Panc1 (cell line): ENCODE measurements around the gene CDYL2.

Source experiments
- POLR2AphosphoS5 ChIP-seq: IDR thresholded peaks from 2 replicates; pipeline ENCODE4 v1.6.1; 2012; ENCODE audit warnings: mild to moderate bottlenecking, low read depth, low read length, moderate library complexity
- SIN3A ChIP-seq: IDR thresholded peaks from 2 replicates; pipeline ENCODE4 v1.6.1; 2012; ENCODE audit warnings: low read depth, mild to moderate bottlenecking, low read length, moderate library complexity, borderline replicate concordance; ENCODE audit not compliant: insufficient read depth
- TCF7L2 ChIP-seq: IDR thresholded peaks from 2 replicates; pipeline ENCODE4 v1.6.1; 2011; ENCODE audit warnings: mild to moderate bottlenecking, low read depth, low read length, inconsistent platforms
- TF ChIP-seq, protein P1 (sequence below): fragments of 450-650 bp; IDR thresholded peaks from 2 replicates; pipeline ENCODE4 v1.5.1; 2017; ENCODE audit warnings: mild to moderate bottlenecking

DNA sequence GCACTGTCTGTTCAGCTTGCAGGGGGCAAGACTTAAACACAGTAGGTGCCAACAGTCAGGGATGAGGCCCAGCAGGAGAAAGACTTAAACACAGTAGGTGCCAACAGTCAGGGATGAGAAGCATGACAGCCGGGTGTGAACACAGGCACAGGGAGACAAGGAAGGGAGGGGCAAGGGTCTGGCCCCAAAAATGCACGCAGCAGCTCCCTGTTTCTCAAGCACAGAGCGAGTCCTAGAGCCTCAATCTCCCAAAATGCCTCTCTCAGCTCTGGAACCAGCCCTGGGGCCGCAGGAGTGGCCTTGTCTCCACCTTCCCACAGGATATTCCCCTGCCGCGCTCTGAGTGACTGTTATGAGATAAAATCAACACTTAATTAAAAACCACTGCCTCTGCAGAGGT, 197.2 kb downstream of the CDYL2 start:
- TF ChIP-seq, protein P1, sequence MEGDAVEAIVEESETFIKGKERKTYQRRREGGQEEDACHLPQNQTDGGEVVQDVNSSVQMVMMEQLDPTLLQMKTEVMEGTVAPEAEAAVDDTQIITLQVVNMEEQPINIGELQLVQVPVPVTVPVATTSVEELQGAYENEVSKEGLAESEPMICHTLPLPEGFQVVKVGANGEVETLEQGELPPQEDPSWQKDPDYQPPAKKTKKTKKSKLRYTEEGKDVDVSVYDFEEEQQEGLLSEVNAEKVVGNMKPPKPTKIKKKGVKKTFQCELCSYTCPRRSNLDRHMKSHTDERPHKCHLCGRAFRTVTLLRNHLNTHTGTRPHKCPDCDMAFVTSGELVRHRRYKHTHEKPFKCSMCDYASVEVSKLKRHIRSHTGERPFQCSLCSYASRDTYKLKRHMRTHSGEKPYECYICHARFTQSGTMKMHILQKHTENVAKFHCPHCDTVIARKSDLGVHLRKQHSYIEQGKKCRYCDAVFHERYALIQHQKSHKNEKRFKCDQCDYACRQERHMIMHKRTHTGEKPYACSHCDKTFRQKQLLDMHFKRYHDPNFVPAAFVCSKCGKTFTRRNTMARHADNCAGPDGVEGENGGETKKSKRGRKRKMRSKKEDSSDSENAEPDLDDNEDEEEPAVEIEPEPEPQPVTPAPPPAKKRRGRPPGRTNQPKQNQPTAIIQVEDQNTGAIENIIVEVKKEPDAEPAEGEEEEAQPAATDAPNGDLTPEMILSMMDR = no peak
- TF ChIP-seq POLR2AphosphoS5 (no peak), SIN3A (no peak), TCF7L2 (no peak)
